Spleen (tissue), 11 donors: ENCODE data around the gene MYT1. TPM values are rescaled to one million over a fixed set of nuclear protein-coding genes. Genes with fewer than 3 reads are reported as not detected.

Experiments
- DNase-seq: peaks from one replicate; pipeline ENCODE4 v3.0.0-alpha.2; 2020
- H3K27ac ChIP-seq, 8 donors: fragments of 200-600 bp; sonication (generic) in 7 of 8; 1 replicate in 4 of 8; 2 replicates in 4 of 8; pipeline versions ENCODE4 v1.5.0 to v1.8.0; 2016 to 2021; ENCODE audit warnings: inconsistent platforms in 4 of 8, mild to moderate bottlenecking in 4 of 8, moderate library complexity in 1 of 8
- H3K27me3 ChIP-seq, 7 donors: fragments of 200-600 bp; sonication (generic) in 6 of 7; replicated peaks in 1 of 7; 1 replicate in 4 of 7; 2 replicates in 3 of 7; pipeline versions ENCODE4 v1.5.0 to v1.8.0; 2016 to 2021; ENCODE audit warnings: inconsistent platforms in 3 of 7, mild to moderate bottlenecking in 1 of 7
- H3K36me3 ChIP-seq, 6 donors: fragments of 200-600 bp; sonication (generic) in 5 of 6; 1 replicate in 4 of 6; 2 replicates in 2 of 6; pipeline versions ENCODE4 v1.5.0 to v1.8.0; 2016 to 2021; ENCODE audit warnings: inconsistent platforms in 2 of 6
- H3K4me1 ChIP-seq, 6 donors: fragments of 200-600 bp; sonication (generic) in 5 of 6; 1 replicate in 3 of 6; 2 replicates in 3 of 6; pipeline versions ENCODE4 v1.5.0 to v1.8.0; 2016 to 2021; ENCODE audit warnings: inconsistent platforms in 3 of 6
- H3K4me3 ChIP-seq, 8 donors: fragments of 200-600 bp; sonication (generic) in 7 of 8; 1 replicate in 4 of 8; 2 replicates in 4 of 8; pipeline versions ENCODE4 v1.5.0 to v1.8.0; 2016 to 2021; ENCODE audit warnings: inconsistent platforms in 4 of 8, mild to moderate bottlenecking in 4 of 8, moderate library complexity in 2 of 8
- H3K9me3 ChIP-seq, 8 donors: fragments of 200-600 bp; sonication (generic) in 7 of 8; 1 replicate in 4 of 8; 2 replicates in 4 of 8; pipeline versions ENCODE4 v1.5.0 to v1.8.0; 2016 to 2021; ENCODE audit warnings: inconsistent platforms in 4 of 8
- POLR2A ChIP-seq, 3 donors: fragments of 450-650 bp; IDR thresholded peaks; one replicate each; pipeline ENCODE4 v1.5.1; 2017; ENCODE audit warnings: antibody characterized with exemption in 3 of 3, mild to moderate bottlenecking in 1 of 3
- POLR2AphosphoS5 ChIP-seq, 3 donors: sonication (generic); formaldehyde crosslinking; IDR thresholded peaks; one replicate each; pipeline ENCODE4 v1.5.1; 2017; ENCODE audit warnings: antibody characterized with exemption in 3 of 3
- WGBS, 5 donors: extraction: QIAGEN DNeasy Blood & Tissue Kit in 3 of 5; methylation state at CpG; one replicate each; pipeline versions ENCODE4 v1.1.5 to v1.1.7; 2013 to 2018; 5-methylcytosine and 5-hydroxymethylcytosine counted together
- intact Hi-C: fragments of 100-400 bp; cut with DNase I; formaldehyde crosslinking; loops from one replicate; pipeline ENCODE4 v1.15.0; 2023; ENCODE audit warnings: low total_unique reads
- polyA plus RNA-seq, 3 donors: library from polyadenylated mRNA; stranded (reverse); fragments of 200-250 nt; gene quantifications; one replicate each; pipeline ENCODE4 v1.2.1, GENCODE V29; 2013
- total RNA-seq, 7 donors: library from RNA; depleted of rRNA in 3 of 7; stranded (reverse); fragments of >200 nt in 3 of 7; fragmentation: NEBNext Ultra II Directional in 4 of 7; extraction: Animal tissue kit (Norgen Biotek cat#: 25700) in 4 of 7; gene quantifications; one replicate each; pipeline versions ENCODE4 v1.1.0 to v1.2.1, GENCODE V29; 2016 to 2021
- TF ChIP-seq, protein P1 (sequence below), 11 experiments: fragments of 200-600 bp in 7 of 11; fragments of 450-650 bp in 4 of 11; sonication (generic) in 4 of 11; IDR thresholded peaks in 8 of 11; conservative IDR thresholded peaks in 3 of 11; 1 replicate in 7 of 11; 2 replicates in 4 of 11; pipeline versions ENCODE4 v1.4.0 to v1.8.0; 2016 to 2021; ENCODE audit warnings: antibody characterized with exemption in 11 of 11, inconsistent platforms in 4 of 11, mild to moderate bottlenecking in 1 of 11
- donor health status: healthy with polysubstance abuse.
- donor health status: DM: no; HTN: no; CAD: no; lungs with moderate emphysema.
- donor health status: DM: no; HTN: no; CAD: no.
- donor health status: Bipolar disorder and iron deficiency.
- donor health status: healthy.
- donor health status: DM: no; HTN: no; CAD: no.
- donor health status: DM: yes; HTN: yes; CAD: no.

The MYT1 gene
- total and polyA plus RNA-seq, 10 donors: 0.08 to 2.2 (median 0.60) TPM; not detected in 3

DNA sequence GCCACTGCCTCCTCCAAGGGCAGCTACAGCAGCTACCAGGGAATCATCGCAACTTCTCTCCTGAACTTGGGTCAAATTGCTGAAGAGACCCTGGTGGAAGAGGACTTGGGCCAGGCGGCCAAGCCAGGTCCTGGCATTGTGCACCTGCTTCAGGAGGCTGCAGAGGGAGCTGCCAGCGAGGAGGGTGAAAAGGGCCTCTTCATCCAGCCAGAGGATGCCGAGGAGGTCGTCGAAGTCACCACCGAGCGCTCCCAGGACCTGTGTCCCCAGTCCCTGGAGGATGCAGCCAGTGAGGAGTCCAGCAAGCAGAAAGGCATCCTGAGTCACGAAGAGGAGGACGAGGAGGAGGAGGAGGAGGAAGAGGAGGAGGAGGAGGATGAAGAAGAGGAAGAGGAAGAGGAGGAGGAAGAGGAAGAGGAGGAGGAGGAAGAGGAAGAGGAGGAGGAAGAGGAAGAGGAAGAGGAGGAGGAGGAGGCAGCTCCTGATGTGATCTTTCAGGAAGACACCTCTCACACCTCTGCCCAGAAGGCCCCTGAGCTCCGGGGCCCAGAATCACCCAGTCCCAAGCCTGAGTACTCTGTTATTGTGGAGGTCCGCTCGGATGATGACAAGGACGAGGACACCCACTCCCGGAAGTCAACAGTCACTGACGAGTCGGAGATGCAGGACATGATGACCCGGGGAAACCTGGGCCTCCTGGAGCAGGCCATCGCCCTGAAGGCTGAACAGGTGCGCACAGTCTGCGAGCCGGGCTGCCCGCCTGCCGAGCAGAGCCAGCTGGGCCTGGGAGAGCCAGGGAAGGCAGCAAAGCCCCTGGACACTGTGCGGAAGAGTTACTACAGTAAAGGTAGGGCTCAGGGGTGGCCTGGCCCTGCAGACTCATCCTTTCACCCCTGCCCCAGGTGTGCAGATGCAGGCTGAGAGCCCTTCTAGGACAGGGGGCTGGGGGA lies 43.7 kb downstream of the MYT1 start:
- Histone ChIP-seq H3K27me3 (peaks cover 0 to 27% (median 0%) of the 10 kb centered on the region in 7 donors), H3K4me3 (no peak overlapping the region), H3K27ac (no peak overlapping the region), H3K36me3 (no peaks in the 10 kb centered on the region), H3K9me3 (no peaks in the 10 kb centered on the region), H3K4me1 (peaks cover 0 to 8% (median 3%) of the 10 kb centered on the region in 6 donors)
- 85 to 93% (median 87%) methylated on average over 24 to 25 of the region's 25 CpGs for WGBS, 5 donors
- TF ChIP-seq POLR2A (IDR thresholded peaks at IDR 0.05) (no peak), POLR2AphosphoS5 (IDR thresholded peaks at IDR 0.05) (no peak)
- TF ChIP-seq, protein P1, sequence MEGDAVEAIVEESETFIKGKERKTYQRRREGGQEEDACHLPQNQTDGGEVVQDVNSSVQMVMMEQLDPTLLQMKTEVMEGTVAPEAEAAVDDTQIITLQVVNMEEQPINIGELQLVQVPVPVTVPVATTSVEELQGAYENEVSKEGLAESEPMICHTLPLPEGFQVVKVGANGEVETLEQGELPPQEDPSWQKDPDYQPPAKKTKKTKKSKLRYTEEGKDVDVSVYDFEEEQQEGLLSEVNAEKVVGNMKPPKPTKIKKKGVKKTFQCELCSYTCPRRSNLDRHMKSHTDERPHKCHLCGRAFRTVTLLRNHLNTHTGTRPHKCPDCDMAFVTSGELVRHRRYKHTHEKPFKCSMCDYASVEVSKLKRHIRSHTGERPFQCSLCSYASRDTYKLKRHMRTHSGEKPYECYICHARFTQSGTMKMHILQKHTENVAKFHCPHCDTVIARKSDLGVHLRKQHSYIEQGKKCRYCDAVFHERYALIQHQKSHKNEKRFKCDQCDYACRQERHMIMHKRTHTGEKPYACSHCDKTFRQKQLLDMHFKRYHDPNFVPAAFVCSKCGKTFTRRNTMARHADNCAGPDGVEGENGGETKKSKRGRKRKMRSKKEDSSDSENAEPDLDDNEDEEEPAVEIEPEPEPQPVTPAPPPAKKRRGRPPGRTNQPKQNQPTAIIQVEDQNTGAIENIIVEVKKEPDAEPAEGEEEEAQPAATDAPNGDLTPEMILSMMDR (IDR thresholded peaks at IDR 0.05 in 8 of 11, conservative IDR thresholded peaks at IDR 0.05 in 3 of 11): no peak
- no peak for DNase-seq
- intact Hi-C loops: no loop called here

DNA sequence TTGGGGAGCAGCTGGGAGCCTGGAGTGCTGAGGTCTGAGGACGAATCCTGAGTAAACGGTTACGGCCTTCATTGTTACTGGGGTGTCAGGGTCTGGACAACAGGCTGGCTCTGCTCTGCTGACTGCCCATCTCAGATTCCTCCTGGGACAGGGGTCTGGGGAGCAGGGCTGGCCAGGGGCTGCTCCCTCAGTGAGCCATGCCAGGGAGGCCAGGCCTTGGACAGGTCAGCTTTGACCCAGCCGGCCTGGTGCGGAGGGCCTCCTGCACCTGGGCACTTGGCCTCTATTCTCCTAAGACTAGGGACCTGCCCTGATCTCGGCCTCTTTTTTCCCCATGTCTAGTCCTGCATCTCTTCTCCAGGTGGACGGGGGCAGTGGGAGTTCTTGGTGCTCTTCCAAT lies 44.9 kb downstream of the MYT1 start:
- Histone ChIP-seq H3K9me3 (no peaks in the 10 kb centered on the region), H3K36me3 (no peaks in the 10 kb centered on the region), H3K27ac (no peak overlapping the region), H3K4me3 (no peak overlapping the region), H3K4me1 (peaks cover 2 to 19% (median 12%) of the 10 kb centered on the region in 6 donors), H3K27me3 (peaks cover 0 to 23% (median 0%) of the 10 kb centered on the region in 7 donors)
- WGBS, 5 donors: 78 to 90% (median 89%) methylated on average over 7 of the region's 7 CpGs
- intact Hi-C loops: no loop called here
- TF ChIP-seq POLR2A (IDR thresholded peaks at IDR 0.05) (no peak), POLR2AphosphoS5 (IDR thresholded peaks at IDR 0.05) (no peak)
- TF ChIP-seq, protein P1 (IDR thresholded peaks at IDR 0.05 in 8 of 11, conservative IDR thresholded peaks at IDR 0.05 in 3 of 11): no peak
- DNase-seq: no peak

DNA sequence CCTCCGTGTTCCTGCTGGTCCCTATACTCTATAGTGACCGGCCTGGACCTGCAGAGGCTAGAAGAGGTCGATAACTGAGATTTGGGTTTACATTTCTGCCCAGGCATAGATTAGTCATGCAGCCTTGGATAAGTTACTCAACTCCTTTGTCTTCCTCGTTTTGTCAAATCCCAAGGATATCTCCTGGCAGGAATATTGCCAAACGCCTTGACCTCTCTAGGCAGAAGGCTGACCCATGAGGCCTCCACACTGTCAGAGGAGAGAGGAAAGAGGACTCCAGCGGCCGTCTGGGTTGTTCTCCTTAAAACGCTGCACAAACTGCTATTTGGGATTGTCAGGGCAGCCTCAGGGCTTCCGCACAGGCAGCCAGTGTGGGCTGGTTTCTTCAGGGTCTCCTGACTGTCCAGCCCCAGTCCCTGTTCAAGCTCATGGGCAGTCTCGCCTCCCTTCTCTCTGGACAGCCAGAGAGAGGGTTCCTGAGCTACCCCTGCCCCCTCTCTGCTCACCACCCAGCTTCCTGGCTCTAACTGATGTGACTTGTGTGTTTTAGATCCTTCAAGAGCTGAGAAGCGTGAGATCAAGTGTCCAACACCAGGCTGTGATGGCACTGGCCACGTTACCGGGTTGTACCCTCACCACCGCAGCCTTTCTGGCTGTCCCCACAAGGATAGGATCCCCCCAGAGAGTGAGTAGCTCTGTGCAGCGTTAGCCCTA lies 46.6 kb downstream of the MYT1 start:
- Histone ChIP-seq H3K27ac (no peak overlapping the region), H3K9me3 (no peaks in the 10 kb centered on the region), H3K4me3 (no peak overlapping the region), H3K36me3 (no peaks in the 10 kb centered on the region), H3K27me3 (peaks cover 0 to 11% (median 0%) of the 10 kb centered on the region in 7 donors), H3K4me1 (peaks cover 2 to 19% (median 12%) of the 10 kb centered on the region in 6 donors)
- no peak for DNase-seq
- TF ChIP-seq POLR2A (IDR thresholded peaks at IDR 0.05): no peak
- TF ChIP-seq, protein P1 (IDR thresholded peaks at IDR 0.05 in 8 of 11, conservative IDR thresholded peaks at IDR 0.05 in 3 of 11): no peak
- TF ChIP-seq POLR2AphosphoS5 (IDR thresholded peaks at IDR 0.05): no peak
- intact Hi-C loops: no loop called here
- WGBS, 5 donors: 75 to 83% (median 77%) methylated on average over 14 to 15 of the region's 15 CpGs
